Memory B cell (primary cell): ENCODE data around the gene DNAJC1.
"Not testable (repeated sequence)": the region's sequence is repeated elsewhere in the genome, so short reads cannot be mapped to it uniquely, and the experiment has no call there.

ENCODE experiments used
- ATAC-seq: fragments of 150-1000 bp; cut with Tn5 transposase; 2 replicates; pipeline ENCODE4 v1.10.0; 2021; ENCODE audit warnings: low read depth, mild to moderate bottlenecking, moderate library complexity
- DNase-seq, 2 donors: peaks; one replicate each; pipeline ENCODE4 v3.0.0; 2022; ENCODE audit warnings: low spot score in 2 of 2
- H3K27ac Mint-ChIP-seq: one replicate; pipeline ENCODE4 v1.8.0; 2022; ENCODE audit warnings: mild to moderate bottlenecking, moderate library complexity, mixed read lengths
- H3K27me3 Mint-ChIP-seq: one replicate; pipeline ENCODE4 v1.8.0; 2022; ENCODE audit warnings: mixed read lengths
- H3K36me3 Mint-ChIP-seq: one replicate; pipeline ENCODE4 v1.8.0; 2022; ENCODE audit warnings: mild to moderate bottlenecking, mixed read lengths
- H3K4me1 Mint-ChIP-seq: one replicate; pipeline ENCODE4 v1.8.0; 2022; ENCODE audit warnings: mixed read lengths
- H3K4me3 Mint-ChIP-seq: one replicate; pipeline ENCODE4 v1.8.0; 2022; ENCODE audit warnings: mild to moderate bottlenecking, moderate library complexity, mixed read lengths
- H3K9me3 Mint-ChIP-seq: one replicate; pipeline ENCODE4 v1.8.0; 2022; ENCODE audit warnings: mixed read lengths

Gene DNAJC1, protein sequence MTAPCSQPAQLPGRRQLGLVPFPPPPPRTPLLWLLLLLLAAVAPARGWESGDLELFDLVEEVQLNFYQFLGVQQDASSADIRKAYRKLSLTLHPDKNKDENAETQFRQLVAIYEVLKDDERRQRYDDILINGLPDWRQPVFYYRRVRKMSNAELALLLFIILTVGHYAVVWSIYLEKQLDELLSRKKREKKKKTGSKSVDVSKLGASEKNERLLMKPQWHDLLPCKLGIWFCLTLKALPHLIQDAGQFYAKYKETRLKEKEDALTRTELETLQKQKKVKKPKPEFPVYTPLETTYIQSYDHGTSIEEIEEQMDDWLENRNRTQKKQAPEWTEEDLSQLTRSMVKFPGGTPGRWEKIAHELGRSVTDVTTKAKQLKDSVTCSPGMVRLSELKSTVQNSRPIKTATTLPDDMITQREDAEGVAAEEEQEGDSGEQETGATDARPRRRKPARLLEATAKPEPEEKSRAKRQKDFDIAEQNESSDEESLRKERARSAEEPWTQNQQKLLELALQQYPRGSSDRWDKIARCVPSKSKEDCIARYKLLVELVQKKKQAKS

DNA sequence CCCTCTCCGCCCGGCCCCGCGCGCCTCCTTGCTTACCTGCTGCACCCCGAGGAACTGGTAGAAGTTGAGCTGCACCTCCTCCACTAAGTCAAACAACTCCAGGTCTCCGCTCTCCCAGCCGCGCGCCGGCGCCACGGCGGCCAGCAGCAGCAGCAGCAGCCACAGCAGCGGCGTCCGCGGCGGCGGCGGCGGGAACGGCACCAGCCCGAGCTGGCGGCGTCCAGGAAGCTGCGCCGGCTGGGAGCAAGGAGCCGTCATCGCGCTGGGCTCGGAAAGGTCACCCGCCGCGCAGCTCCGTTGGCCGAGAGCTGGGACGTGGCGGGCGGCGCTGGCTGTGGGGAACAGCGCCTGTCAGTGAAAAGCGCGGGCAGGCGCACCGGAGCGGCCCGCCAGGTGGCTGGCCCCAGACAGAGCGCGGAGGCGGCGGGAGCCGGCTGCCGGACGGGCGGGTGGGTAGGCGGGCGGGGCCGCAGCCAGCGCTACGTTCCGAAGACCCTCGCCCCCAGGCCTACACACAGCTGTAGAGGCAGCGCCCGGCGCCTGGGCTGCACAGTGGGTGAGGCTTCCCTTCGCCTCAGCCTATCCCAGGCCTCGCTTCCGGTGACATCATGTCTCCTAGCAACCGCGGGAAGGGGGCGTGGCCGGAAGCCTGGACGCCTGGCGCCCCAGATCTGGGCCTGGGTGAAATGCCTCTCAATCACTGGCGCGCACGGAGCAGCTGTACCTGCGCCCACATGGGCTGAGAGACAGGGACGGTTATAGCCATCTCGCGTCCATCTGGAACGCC, at the start of gene DNAJC1:
Gene DNAJC1, minus strand, starts transcription at position 554 of the 787 bp plus-strand sequence. Its CDS starts 296 bp downstream, at position 258.
- Mint-ChIP-seq H3K27me3 (no peaks in the 10 kb centered on the region), H3K36me3 (no peaks in the 10 kb centered on the region), H3K4me1 (peaks cover 27% of the 10 kb centered on the region), H3K27ac (peak within 1 kb of the TSS; percentile 94), H3K9me3 (no peaks in the 10 kb centered on the region), H3K4me3 (peak within 1 kb of the TSS; percentile 98)
- DNase-seq (peak; percentile 97 to 98), ATAC-seq (peak; percentile 88)

DNA sequence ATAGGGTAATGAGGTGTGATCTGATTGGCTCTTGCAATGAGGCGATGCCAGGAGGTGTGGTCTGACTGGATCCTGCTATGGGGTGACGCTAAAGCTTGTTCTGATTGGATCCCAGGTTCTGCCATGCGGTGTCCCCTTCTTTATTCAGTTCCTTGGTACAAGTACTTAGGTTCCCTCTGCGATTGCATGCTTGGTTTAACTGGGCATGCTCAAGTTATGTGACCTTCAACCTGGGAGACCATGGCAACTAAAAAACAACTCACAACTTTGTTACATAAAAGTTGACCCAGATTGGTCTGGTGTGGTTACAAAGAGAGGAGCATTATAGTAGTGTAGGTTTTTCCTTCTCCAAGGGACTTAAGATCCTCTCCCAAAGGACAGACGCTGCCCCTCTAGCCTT, 49.5 kb upstream of the DNAJC1 start:
- no peaks in the 10 kb centered on the region for H3K9me3 Mint-ChIP-seq
- DNase-seq (no peak), ATAC-seq (no peak)
- peaks cover 8% of the 10 kb centered on the region for H3K27me3 Mint-ChIP-seq
- no peak overlapping the region for H3K4me3 Mint-ChIP-seq
- no peaks in the 10 kb centered on the region for H3K36me3 Mint-ChIP-seq
- H3K27ac Mint-ChIP-seq: no peak overlapping the region
- H3K4me1 Mint-ChIP-seq: no peaks in the 10 kb centered on the region

GRCh38 chr10:22049635-22050034, 46.1 kb upstream of the DNAJC1 start:
- DNase-seq: no peak
- Mint-ChIP-seq H3K27me3 (peaks cover 3% of the 10 kb centered on the region), H3K4me3 (no peak overlapping the region), H3K36me3 (no peaks in the 10 kb centered on the region), H3K4me1 (no peaks in the 10 kb centered on the region), H3K9me3 (no peaks in the 10 kb centered on the region), H3K27ac (no peak overlapping the region)
- ATAC-seq: no peak

- Mint-ChIP-seq H3K27ac (no peak overlapping the region), H3K27me3 (peaks cover 6% of the 10 kb centered on the region), H3K4me3 (no peak overlapping the region), H3K9me3 (no peaks in the 10 kb centered on the region), H3K36me3 (no peaks in the 10 kb centered on the region), H3K4me1 (no peaks in the 10 kb centered on the region)
- no peak for DNase-seq
- no peak for ATAC-seq
Measured at GRCh38 chr10:22047812-22048211, 44.3 kb upstream of the DNAJC1 start.

DNA sequence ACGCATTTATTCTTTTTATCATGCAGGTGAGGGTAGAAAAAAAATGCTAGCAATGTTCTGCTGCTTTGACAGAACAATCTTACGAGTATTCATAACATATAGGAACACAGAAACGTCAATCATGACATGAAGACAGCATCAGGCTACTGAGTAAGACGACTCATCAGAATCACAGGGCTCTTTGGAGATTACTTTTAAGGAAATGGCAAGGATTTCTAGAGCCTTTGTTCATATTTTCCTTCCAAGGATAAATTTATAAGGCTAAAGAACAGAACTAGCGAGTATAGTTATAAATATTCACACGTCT, 39.8 kb upstream of the DNAJC1 start:
- H3K27ac Mint-ChIP-seq: no peak overlapping the region
- no peaks in the 10 kb centered on the region for H3K36me3 Mint-ChIP-seq
- ATAC-seq (no peak), DNase-seq (no peak)
- peaks cover 3% of the 10 kb centered on the region for H3K4me1 Mint-ChIP-seq
- H3K27me3 Mint-ChIP-seq: peaks cover 14% of the 10 kb centered on the region
- no peak overlapping the region for H3K4me3 Mint-ChIP-seq
- no peaks in the 10 kb centered on the region for H3K9me3 Mint-ChIP-seq

GRCh38 chr10:22042557-22043326, 39.2 kb upstream of the DNAJC1 start:
- H3K27me3 Mint-ChIP-seq: peaks cover 13% of the 10 kb centered on the region
- ATAC-seq: no peak

GRCh38 chr10:22034333-22034732, 30.8 kb upstream of the DNAJC1 start:
- no peak overlapping the region for H3K4me3 Mint-ChIP-seq
- peaks cover 6% of the 10 kb centered on the region for H3K36me3 Mint-ChIP-seq
- ATAC-seq: no peak

More at GRCh38 chr10:22042557-22043326, 39.2 kb upstream of the DNAJC1 start:
- Mint-ChIP-seq H3K27ac (no peak overlapping the region), H3K4me3 (no peak overlapping the region), H3K4me1 (peaks cover 3% of the 10 kb centered on the region), H3K36me3 (no peaks in the 10 kb centered on the region), H3K9me3 (no peaks in the 10 kb centered on the region)
- no peak for DNase-seq

DNA sequence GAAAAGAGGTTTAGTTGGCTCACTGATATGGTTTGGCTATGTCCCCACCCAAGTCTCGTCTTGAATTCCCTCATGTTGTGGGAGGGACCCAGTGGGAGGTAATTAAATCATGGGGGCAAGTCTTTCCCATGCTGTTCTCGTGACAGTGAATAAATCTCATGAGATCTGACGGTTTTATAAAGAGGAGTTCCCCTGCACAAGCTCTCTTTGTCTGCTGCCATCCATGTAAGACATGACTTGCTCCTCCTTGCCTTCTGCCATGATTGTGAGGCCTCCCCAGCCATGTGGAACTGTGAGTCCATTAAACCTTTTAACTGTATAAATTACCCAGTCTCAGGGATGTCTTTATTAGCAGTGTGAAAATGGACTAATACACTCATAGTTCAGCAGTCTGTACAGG, 28.7 kb upstream of the DNAJC1 start:
- H3K27ac Mint-ChIP-seq, H3K4me1 Mint-ChIP-seq, ATAC-seq, DNase-seq, H3K36me3 Mint-ChIP-seq, H3K4me3 Mint-ChIP-seq: not testable (repeated sequence)
- peaks cover 18% of the 10 kb centered on the region for H3K27me3 Mint-ChIP-seq
- peaks cover 13% of the 10 kb centered on the region for H3K9me3 Mint-ChIP-seq

More at GRCh38 chr10:22034333-22034732, 30.8 kb upstream of the DNAJC1 start:
- Mint-ChIP-seq H3K9me3 (peaks cover 13% of the 10 kb centered on the region), H3K27me3 (peaks cover 14% of the 10 kb centered on the region), H3K4me1 (no peaks in the 10 kb centered on the region), H3K27ac (no peak overlapping the region)
- DNase-seq: no peak

- Mint-ChIP-seq H3K4me1 (no peaks in the 10 kb centered on the region), H3K4me3 (no peak overlapping the region), H3K27me3 (peaks cover 18% of the 10 kb centered on the region), H3K9me3 (peaks cover 10% of the 10 kb centered on the region), H3K36me3 (peaks cover 5% of the 10 kb centered on the region), H3K27ac (no peak overlapping the region)
- ATAC-seq: no peak
- DNase-seq: no peak
Measured at GRCh38 chr10:22030421-22030820, 26.9 kb upstream of the DNAJC1 start.

- ATAC-seq (no peak), DNase-seq (no peak)
- peaks cover 7% of the 10 kb centered on the region for H3K9me3 Mint-ChIP-seq
- no peak overlapping the region for H3K27ac Mint-ChIP-seq
- H3K4me1 Mint-ChIP-seq: no peaks in the 10 kb centered on the region
- H3K36me3 Mint-ChIP-seq: peaks cover 2% of the 10 kb centered on the region
- no peak overlapping the region for H3K4me3 Mint-ChIP-seq
- H3K27me3 Mint-ChIP-seq: peaks cover 15% of the 10 kb centered on the region
Measured at GRCh38 chr10:22029445-22030236, 26.1 kb upstream of the DNAJC1 start.

- Mint-ChIP-seq H3K27ac (no peak overlapping the region), H3K36me3 (peaks cover 2% of the 10 kb centered on the region), H3K9me3 (peaks cover 6% of the 10 kb centered on the region), H3K4me1 (peaks cover 8% of the 10 kb centered on the region), H3K4me3 (no peak overlapping the region), H3K27me3 (peaks cover 10% of the 10 kb centered on the region)
- ATAC-seq (no peak), DNase-seq (no peak)
Measured at GRCh38 chr10:22027364-22028238, 24.1 kb upstream of the DNAJC1 start.

DNA sequence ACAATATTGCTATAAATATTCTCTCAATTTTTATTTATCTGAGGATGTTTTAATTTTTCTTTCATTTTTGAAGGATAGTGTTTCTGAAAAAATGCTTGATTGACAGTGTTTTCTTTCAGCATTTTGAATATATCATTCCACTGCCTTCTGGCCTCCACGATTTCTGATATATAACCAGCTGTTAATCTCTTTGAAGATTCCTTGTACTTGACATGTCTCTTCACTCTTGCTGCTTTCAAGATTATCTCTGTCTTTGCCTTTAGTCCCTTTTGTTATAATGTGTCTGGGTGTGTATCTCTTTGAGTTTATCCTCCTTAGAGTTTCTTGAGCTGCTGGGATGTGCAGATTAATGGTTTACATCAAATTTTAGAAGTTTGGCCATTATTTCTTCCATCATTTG, 22.8 kb upstream of the DNAJC1 start:
- Mint-ChIP-seq H3K4me3 (no peak overlapping the region), H3K27ac (no peak overlapping the region), H3K9me3 (peaks cover 4% of the 10 kb centered on the region), H3K4me1 (peaks cover 15% of the 10 kb centered on the region), H3K27me3 (peaks cover 9% of the 10 kb centered on the region), H3K36me3 (peaks cover 2% of the 10 kb centered on the region)
- ATAC-seq: no peak
- DNase-seq: no peak
